ENCODE measurements around the gene MAGI2.

Gene MAGI2

DNA sequence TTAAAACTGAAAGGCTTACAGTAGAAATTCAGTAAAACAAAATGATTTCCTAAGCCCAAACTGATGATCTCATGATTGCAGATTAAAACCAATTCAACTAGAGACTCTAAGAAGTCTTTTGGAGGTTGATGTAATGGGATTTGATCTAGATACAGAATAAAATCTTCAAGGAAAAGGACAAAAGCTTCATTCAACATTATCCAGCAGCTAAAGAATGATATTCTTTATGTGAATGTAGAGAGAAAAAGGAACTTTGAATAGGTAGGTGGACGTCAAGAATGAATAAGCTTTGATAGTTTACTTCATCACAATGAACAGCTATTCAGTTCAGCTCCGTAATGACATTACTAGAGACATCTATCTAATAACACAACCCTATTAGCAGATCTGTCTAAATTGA lies 910.5 kb downstream of the MAGI2 start:
- H3K4me3 ChIP-seq (ENCODE audit: low read depth in 1 of 2, low read length in 1 of 2): no peak overlapping the region
- no peaks in the 10 kb centered on the region for H3K27me3 ChIP-seq
- TF ChIP-seq, protein P1, sequence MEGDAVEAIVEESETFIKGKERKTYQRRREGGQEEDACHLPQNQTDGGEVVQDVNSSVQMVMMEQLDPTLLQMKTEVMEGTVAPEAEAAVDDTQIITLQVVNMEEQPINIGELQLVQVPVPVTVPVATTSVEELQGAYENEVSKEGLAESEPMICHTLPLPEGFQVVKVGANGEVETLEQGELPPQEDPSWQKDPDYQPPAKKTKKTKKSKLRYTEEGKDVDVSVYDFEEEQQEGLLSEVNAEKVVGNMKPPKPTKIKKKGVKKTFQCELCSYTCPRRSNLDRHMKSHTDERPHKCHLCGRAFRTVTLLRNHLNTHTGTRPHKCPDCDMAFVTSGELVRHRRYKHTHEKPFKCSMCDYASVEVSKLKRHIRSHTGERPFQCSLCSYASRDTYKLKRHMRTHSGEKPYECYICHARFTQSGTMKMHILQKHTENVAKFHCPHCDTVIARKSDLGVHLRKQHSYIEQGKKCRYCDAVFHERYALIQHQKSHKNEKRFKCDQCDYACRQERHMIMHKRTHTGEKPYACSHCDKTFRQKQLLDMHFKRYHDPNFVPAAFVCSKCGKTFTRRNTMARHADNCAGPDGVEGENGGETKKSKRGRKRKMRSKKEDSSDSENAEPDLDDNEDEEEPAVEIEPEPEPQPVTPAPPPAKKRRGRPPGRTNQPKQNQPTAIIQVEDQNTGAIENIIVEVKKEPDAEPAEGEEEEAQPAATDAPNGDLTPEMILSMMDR (IDR thresholded peaks at IDR 0.05): no peak
- H3K9me3 ChIP-seq: no peaks in the 10 kb centered on the region
- no peaks in the 10 kb centered on the region for H3K36me3 ChIP-seq
- H3K27ac ChIP-seq: no peak overlapping the region
- H3K4me1 ChIP-seq (ENCODE audit: control insufficient read depth in 1 of 2, insufficient read depth in 1 of 2, low read depth in 1 of 2, low read length in 1 of 2): no peaks in the 10 kb centered on the region

DNA sequence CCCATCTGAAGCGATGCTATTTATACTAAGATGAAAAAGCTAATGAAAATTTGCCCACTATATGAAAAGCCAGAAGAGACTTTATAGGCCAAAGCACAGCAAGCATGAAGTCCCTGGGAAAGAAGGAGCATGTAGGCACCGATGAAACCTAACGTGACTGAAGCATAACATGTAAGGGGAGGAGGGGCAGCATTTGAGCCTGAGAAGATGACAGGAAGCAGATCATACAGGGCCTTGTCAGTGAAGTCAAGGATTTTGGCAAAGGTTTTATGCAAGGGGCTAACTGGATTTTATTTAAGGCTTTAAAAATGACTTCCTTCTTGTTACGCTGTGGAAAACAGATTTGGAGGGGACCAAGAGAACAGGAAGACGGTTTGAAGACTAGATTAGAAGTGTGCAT lies 910.9 kb downstream of the MAGI2 start:
- Histone ChIP-seq H3K4me3 (ENCODE audit: low read depth in 1 of 2, low read length in 1 of 2) (no peak overlapping the region), H3K9me3 (no peaks in the 10 kb centered on the region), H3K27me3 (no peaks in the 10 kb centered on the region), H3K36me3 (no peaks in the 10 kb centered on the region), H3K4me1 (ENCODE audit: control insufficient read depth in 1 of 2, insufficient read depth in 1 of 2, low read depth in 1 of 2, low read length in 1 of 2) (no peaks in the 10 kb centered on the region), H3K27ac (no peak overlapping the region)
- TF ChIP-seq, protein P1 (IDR thresholded peaks at IDR 0.05): no peak

DNA sequence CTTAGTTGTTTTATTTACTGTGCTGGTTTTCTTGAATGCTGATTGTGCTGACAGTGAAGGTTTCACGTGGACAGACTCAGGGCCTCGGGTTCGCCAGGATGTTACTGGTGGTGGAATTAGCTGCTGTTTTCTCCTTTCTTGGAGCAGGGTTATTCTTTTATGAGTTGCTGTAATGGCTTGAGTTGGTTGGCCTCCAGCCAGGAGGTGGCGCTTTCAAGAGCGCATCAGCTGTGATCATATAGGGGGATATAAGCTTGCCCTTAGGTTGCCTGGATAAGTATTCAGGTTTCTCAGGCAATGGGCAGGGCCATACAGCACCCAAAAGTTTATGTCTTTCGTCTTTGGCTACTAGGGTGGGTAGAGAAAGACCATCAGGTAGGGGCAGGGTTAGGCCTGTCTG lies 913.6 kb downstream of the MAGI2 start:
- no peaks in the 10 kb centered on the region for H3K4me1 ChIP-seq (ENCODE audit: control insufficient read depth in 1 of 2, insufficient read depth in 1 of 2, low read depth in 1 of 2, low read length in 1 of 2)
- no peaks in the 10 kb centered on the region for H3K27me3 ChIP-seq
- H3K36me3 ChIP-seq: no peaks in the 10 kb centered on the region
- H3K27ac ChIP-seq: no peak overlapping the region
- TF ChIP-seq, protein P1 (IDR thresholded peaks at IDR 0.05): no peak
- no peak overlapping the region for H3K4me3 ChIP-seq (ENCODE audit: low read depth in 1 of 2, low read length in 1 of 2)
- H3K9me3 ChIP-seq: no peaks in the 10 kb centered on the region

DNA sequence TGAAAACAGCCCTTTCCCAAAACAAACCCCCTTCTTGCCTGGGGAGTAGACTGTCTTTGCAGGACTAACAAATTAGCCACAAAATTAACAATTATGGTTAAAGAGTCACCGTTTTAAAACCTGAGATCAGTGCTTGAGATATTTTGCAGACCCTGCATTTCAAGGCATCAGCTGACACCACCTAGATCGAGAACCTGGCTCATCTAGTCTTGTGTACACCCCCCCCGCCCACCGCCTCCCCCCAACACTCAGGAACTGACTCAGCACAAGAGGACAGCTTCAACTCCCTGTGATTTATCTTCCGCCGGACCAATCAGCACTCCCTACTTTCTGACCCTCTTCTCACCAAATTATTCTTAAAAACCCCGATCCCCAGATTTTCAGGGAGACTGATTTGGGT lies 917.8 kb downstream of the MAGI2 start:
- no peaks in the 10 kb centered on the region for H3K4me1 ChIP-seq (ENCODE audit: control insufficient read depth in 1 of 2, insufficient read depth in 1 of 2, low read depth in 1 of 2, low read length in 1 of 2)
- no peaks in the 10 kb centered on the region for H3K27me3 ChIP-seq
- TF ChIP-seq, protein P1 (IDR thresholded peaks at IDR 0.05): no peak
- H3K9me3 ChIP-seq: no peaks in the 10 kb centered on the region
- no peaks in the 10 kb centered on the region for H3K36me3 ChIP-seq
- no peak overlapping the region for H3K27ac ChIP-seq
- no peak overlapping the region for H3K4me3 ChIP-seq (ENCODE audit: low read depth in 1 of 2, low read length in 1 of 2)

DNA sequence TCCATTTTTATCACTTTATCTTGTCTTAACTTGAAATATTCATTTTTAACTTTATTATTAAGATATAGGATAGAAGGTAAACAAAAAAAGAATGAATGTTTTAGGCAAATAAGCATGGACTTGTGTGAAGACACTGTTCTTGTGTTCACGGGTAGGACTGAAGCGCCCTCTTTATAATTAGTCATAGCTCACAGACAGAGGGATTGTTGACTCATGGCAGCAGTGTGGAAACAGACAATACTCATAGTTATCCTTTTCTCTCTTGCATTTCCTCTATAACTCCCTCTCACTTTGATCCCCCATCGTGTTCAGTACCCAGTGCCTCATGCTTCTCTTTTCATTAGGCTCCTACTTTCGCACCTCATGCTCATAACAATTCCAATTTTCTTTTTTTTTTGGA lies 923.1 kb downstream of the MAGI2 start:
- TF ChIP-seq, protein P1 (IDR thresholded peaks at IDR 0.05): no peak
- H3K36me3 ChIP-seq: no peaks in the 10 kb centered on the region
- no peak overlapping the region for H3K4me3 ChIP-seq (ENCODE audit: low read depth in 1 of 2, low read length in 1 of 2)
- no peak overlapping the region for H3K27ac ChIP-seq
- no peaks in the 10 kb centered on the region for H3K9me3 ChIP-seq
- H3K4me1 ChIP-seq (ENCODE audit: control insufficient read depth in 1 of 2, insufficient read depth in 1 of 2, low read depth in 1 of 2, low read length in 1 of 2): no peaks in the 10 kb centered on the region
- no peaks in the 10 kb centered on the region for H3K27me3 ChIP-seq

DNA sequence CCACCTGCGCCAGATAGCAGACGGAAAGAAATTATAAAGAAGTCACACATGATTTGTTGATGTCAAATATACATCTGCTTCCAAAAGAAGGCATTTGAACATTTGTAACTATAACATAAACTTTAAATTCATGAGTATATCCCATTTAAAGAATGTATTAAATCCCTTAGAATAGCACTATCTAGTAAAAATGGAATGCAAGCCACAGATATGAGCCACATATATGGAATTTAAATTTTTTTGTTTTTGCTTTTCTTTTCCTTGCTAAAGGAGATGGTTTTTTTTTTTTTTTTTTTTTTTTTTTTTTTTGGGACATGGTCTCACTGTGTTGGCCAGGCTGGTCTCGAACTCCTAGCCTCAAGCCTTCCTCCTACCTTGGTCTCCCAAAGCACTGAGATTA lies 924.1 kb downstream of the MAGI2 start:
- no peaks in the 10 kb centered on the region for H3K36me3 ChIP-seq
- no peaks in the 10 kb centered on the region for H3K27me3 ChIP-seq
- no peak overlapping the region for H3K27ac ChIP-seq
- TF ChIP-seq, protein P1 (IDR thresholded peaks at IDR 0.05): no peak
- H3K4me3 ChIP-seq (ENCODE audit: low read depth in 1 of 2, low read length in 1 of 2): no peak overlapping the region
- H3K9me3 ChIP-seq: no peaks in the 10 kb centered on the region
- H3K4me1 ChIP-seq (ENCODE audit: control insufficient read depth in 1 of 2, insufficient read depth in 1 of 2, low read depth in 1 of 2, low read length in 1 of 2): no peaks in the 10 kb centered on the region

All from neutrophil (primary cell).